ENCODE results near the gene TMEM254. TPM values are rescaled to one million over a fixed set of nuclear protein-coding genes. Genes with fewer than 3 reads are reported as not detected.
"Not testable (repeated sequence)": the region's sequence is repeated elsewhere in the genome, so short reads cannot be mapped to it uniquely, and the experiment has no call there.

Gene TMEM254
- total and polyA plus RNA-seq, 5 experiments from 2014 or later = 12.8 to 40.2 (median 25.7) TPM

DNA sequence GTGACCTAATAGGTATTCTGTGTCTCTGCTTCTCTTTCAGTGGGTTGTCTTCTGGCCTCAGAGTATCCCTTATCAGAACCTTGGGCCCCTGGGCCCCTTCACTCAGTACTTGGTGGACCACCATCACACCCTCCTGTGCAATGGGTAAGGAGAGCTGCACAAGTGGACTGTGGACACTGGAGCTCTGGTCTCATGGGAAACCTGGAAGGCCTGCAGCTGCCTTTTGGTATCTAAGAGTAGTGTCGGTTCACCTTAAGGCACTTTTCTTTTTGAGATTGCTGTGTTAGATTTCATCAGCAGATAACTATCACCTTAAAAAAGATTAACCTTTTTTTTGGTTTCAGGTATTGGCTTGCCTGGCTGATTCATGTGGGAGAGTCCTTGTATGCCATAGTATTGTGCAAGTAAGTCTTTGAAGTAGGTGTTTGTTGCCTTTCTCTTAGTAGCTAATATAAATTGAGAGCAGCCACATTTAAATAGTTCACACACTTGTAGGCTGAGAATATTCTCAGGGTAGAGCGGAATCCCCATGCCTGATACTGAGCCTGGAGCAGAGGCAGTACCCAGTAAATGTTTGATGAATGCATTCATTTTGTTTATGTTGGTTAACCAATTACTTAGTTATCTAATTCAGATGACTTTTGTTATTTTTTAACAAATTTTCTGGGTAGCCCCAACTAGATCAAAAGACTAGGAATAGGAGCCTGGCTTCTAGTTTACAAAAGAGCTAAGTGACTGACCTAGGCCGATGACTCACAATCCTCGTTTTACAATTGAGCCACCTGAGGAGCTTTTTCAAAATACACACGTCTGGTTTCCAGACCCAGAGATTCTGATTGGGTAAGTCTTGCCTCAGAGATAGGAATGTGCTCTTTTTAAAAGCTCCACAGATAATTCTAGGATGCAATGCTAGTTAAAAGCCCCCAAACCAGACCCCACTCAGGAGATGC lies 3.6 kb downstream of the TMEM254 start:
- no peak for DNase-seq
- no peak overlapping the region for H3K27ac Mint-ChIP-seq
- no peaks in the 10 kb centered on the region for H3K9me3 Mint-ChIP-seq
- H3K36me3 Mint-ChIP-seq = peaks cover 0 to 30% (median 13%) of the 10 kb centered on the region in 3 donors
- no peak overlapping the region for H3K4me3 Mint-ChIP-seq
- no peak for ATAC-seq
- H3K27me3 Mint-ChIP-seq = no peaks in the 10 kb centered on the region
- POLR2A ChIA-PET = no interaction called here
- H3K4me1 Mint-ChIP-seq = peaks cover 9 to 20% (median 19%) of the 10 kb centered on the region in 4 donors

DNA sequence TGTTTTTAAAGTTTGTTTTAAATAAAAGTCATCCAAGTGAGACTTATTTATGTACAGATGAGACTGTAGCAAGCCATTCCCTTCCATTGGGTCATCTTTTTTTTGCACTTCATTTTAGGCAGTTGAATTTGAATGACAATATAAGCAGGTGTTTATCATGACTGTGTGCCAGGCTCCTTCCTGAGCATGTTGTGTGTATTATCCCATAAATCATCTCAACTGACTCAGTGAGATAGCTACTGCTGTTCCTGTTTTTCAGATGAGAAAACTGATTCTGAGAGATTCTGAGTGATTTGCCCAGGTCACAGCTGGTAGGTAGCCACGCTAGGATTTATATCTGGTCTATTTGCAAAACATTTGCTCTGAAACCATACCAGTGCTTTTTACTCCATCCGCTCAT lies 11.7 kb downstream of the TMEM254 start:
- no peaks in the 10 kb centered on the region for H3K9me3 Mint-ChIP-seq
- no peak overlapping the region for H3K27ac Mint-ChIP-seq
- no peaks in the 10 kb centered on the region for H3K4me1 Mint-ChIP-seq
- DNase-seq = no peak
- peaks cover 6 to 44% (median 7%) of the 10 kb centered on the region in 3 donors for H3K36me3 Mint-ChIP-seq
- no peak for ATAC-seq
- H3K27me3 Mint-ChIP-seq = no peaks in the 10 kb centered on the region
- POLR2A ChIA-PET = no interaction called here
- H3K4me3 Mint-ChIP-seq = no peak overlapping the region

DNA sequence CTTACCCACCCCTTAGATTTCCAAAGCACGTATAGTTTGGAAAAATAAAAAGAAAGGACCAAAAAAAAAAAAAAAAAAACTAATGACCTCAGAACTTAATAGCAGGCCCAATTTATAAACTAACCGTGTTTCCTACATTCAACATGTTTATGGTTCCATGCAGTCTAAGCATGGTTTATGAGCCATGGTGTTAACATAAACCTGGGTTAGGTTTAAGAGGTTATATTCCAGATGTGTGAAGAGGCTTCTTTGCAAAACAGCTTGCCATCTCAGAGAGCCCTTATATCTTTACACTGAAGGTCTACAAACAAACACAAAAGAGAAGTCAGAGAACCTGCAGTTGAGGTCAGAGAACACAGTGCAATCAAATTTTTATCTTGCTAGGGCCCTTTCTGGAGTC lies 15.8 kb downstream of the TMEM254 start:
- Mint-ChIP-seq H3K9me3 (peaks cover 0 to 2% (median 0%) of the 10 kb centered on the region in 9 donors), H3K4me1 (no peaks in the 10 kb centered on the region), H3K4me3 (no peak overlapping the region), H3K27ac (no peak overlapping the region), H3K27me3 (peaks cover 0 to 14% (median 3%) of the 10 kb centered on the region in 5 donors), H3K36me3 (peaks cover 0 to 27% (median 9%) of the 10 kb centered on the region in 3 donors)
- POLR2A ChIA-PET = no interaction called here
- DNase-seq = no peak
- no peak for ATAC-seq

DNA sequence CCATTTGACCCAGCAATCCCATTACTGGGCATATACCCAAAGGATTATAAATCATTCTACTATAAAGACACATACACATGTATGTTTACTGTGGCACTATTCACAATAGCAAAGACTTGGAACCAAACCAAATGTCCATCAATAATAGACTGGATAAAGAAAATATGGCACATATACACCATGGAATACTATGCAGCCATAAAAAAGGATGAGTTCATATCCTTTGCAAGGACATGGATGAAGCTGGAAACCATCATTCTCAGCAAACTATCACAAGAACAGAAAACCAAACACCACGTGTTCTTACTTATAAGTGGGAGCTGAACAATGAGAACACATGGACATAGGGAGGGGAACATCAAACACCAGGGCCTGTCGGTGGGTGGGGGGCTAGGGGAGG lies 19.8 kb downstream of the TMEM254 start:
- DNase-seq, ATAC-seq, H3K9me3 Mint-ChIP-seq, H3K4me3 Mint-ChIP-seq, POLR2A ChIA-PET, H3K27ac Mint-ChIP-seq, H3K36me3 Mint-ChIP-seq, H3K4me1 Mint-ChIP-seq: not testable (repeated sequence)
- peaks cover 0 to 14% (median 3%) of the 10 kb centered on the region in 5 donors for H3K27me3 Mint-ChIP-seq

DNA sequence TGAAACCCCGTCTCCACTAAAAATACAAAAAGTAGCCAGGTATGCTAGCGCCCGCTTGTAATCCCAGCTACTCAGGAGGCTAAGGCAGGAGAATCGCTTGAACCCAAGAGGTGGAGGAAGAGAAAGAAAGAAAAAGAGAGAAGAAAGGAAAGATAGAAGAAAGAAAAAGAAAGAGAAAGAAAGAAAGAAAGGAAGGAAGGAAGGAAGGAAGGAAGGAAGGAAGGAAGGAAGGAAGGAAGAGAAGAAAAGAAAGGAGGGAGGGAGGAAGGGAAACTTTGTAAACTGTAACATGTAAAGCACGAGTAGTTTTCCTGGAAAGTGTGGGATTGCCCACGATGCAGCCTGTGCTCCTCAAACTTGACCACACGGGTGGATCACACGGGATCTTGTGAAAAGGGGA lies 20.8 kb downstream of the TMEM254 start:
- H3K27me3 Mint-ChIP-seq = peaks cover 0 to 14% (median 3%) of the 10 kb centered on the region in 5 donors
- POLR2A ChIA-PET, ATAC-seq, H3K4me1 Mint-ChIP-seq, H3K36me3 Mint-ChIP-seq, H3K4me3 Mint-ChIP-seq, H3K27ac Mint-ChIP-seq, DNase-seq, H3K9me3 Mint-ChIP-seq: not testable (repeated sequence)

DNA sequence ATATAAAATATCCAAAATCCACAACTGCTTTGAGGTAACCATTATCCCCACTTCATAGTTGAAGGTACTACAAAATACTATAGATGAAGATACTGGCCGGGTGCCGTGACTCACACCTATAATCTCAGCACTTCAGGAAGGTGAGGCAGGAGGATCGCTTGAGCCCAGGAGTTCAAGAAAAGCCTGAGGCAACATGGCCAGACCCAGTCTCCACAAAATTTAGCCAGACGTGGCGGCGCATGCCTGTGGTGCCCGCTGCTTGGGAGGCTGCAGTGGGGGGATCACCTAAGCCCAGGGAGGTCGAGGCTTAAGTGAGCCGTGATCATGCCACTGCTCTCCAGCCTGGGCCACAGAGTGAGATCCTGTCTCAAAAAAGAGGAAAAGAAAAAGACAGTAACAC lies 21.7 kb downstream of the TMEM254 start:
- peaks cover 0 to 8% (median 2%) of the 10 kb centered on the region in 3 donors for H3K36me3 Mint-ChIP-seq
- POLR2A ChIA-PET = no interaction called here
- H3K4me1 Mint-ChIP-seq = peaks cover 0 to 8% (median 4%) of the 10 kb centered on the region in 4 donors
- peaks cover 0 to 14% (median 3%) of the 10 kb centered on the region in 5 donors for H3K27me3 Mint-ChIP-seq
- H3K9me3 Mint-ChIP-seq = peaks cover 0 to 2% (median 0%) of the 10 kb centered on the region in 9 donors
- DNase-seq (no peak), ATAC-seq (no peak)
- H3K27ac Mint-ChIP-seq = no peak overlapping the region
- no peak overlapping the region for H3K4me3 Mint-ChIP-seq

DNA sequence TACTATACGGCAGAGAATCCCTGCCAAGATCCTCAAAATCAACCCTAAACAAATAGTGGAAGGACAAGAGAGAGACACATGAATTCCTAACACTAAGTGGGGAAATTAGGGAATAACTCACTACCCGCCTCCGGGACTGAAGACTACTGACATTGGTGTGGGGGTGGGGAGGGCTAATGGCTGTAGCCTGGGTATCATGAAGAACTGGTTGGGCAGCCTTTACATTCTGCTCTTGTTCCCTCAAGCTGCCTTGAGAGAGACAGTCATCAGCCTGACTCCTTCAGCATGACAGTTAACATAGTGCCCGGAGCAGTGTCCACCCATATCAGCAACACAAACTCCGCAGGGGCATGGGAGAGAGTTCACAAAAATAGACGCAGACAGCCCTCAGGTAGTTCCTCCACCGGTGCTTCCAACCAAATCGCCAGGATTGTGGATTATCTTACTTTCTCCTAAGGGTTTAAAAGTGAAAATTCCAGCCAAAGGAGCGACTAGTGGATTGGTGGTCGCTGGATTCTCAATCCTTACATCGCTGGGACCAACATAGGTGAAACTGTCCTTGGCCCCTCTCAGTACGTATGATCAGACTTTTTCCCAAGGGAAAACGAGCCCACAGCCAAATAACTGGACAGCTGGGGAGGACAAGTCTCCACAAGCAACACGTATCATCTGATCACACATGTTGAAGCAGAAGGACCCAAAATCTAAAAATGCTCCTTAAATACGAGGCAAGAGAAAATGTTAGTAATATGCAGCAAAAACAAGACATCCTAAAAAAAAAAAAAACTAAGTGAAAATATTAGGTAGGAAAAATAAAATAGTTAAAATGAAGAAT lies 22.6 kb downstream of the TMEM254 start:
- POLR2A ChIA-PET = no interaction called here
- DNase-seq (no peak), ATAC-seq (no peak)
- Mint-ChIP-seq H3K4me1 (peaks cover 0 to 10% (median 4%) of the 10 kb centered on the region in 4 donors), H3K4me3 (no peak overlapping the region), H3K27ac (no peak overlapping the region), H3K27me3 (peaks cover 0 to 14% (median 3%) of the 10 kb centered on the region in 5 donors), H3K36me3 (peaks cover 0 to 8% (median 2%) of the 10 kb centered on the region in 3 donors), H3K9me3 (peaks cover 0 to 2% (median 0%) of the 10 kb centered on the region in 9 donors)

DNA sequence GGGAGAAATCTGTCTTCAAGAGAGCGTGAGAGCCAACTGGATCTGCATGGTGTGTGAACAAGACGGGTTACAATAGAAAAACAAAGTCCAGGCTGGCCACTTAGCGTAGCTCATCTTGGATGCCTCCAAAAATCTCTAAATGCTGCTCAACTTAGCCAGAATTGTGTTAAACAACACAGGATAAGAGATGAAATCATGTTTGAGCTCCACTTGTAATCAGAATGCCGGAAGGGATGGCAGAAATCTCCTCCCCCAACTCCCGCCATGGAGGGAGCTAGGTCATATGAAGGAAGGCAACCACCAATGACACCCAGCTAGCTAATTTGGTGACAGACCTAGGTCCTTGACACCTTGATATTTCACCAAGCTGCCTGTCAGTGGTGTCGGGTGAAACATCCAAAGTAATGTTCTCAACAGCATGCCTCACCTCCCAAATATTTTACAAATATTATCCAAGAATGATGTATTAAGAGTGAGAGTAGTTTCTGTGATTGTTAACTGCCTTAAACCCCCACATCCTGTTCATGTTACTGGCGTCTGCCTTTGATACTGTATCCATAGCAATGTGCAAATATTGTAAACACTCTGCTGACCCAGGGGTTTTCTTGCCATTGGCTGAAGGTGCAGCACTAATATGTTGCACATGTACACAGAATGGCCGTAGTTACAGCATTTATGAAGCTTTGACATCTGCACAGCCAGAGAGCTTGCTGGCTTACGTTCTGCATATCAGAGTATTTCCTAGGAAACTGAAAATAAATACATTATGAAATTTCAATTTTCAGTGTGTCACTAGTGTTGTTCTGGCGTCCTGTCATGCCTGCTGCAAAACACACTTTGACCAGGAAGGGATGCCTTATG lies 25.8 kb downstream of the TMEM254 start:
- H3K36me3 Mint-ChIP-seq = peaks cover 0 to 25% (median 14%) of the 10 kb centered on the region in 3 donors
- H3K27ac Mint-ChIP-seq = peak overlapping the region in 3 of 10 donors; percentile 34 to 53 (median 51)
- DNase-seq = peak in 2 of 10 donors; percentile 5 to 16

DNA sequence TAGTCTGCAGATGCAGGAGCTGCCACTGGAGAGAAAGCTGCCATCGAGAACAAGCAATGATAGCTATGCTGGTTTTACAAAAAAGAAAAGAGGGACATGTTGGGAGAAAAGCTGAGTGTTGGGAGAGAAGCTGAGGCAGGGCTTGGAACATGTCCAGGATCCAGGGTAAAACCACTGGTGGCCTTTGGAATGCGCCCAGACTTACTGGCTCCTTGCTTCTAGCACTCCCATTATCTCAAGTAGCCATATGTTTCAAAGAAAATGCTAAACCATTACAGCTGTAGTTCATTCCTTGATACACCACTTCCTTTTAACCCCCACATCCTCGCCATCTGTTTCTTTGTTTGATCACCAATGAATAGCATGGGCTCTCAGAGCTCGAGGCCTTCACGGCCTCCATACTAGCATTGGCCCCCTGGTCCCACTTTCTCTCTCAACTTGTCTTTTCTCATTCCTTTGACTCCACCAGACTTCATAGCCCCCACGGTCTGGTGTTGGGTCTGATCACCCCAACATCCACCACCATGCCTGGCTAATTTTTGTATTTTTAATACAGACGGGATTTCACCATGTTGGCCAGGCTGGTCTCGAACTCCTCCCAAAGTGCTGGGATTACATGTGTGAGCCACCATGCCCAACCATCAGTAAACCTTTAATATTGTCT lies 30.2 kb downstream of the TMEM254 start:
- no peak overlapping the region for H3K27ac Mint-ChIP-seq
- POLR2A ChIA-PET = no interaction called here
- ATAC-seq (no peak), DNase-seq (no peak)
- peaks cover 0 to 35% (median 17%) of the 10 kb centered on the region in 3 donors for H3K36me3 Mint-ChIP-seq
- peaks cover 0 to 44% (median 17%) of the 10 kb centered on the region in 9 donors for H3K9me3 Mint-ChIP-seq
- no peak overlapping the region for H3K4me3 Mint-ChIP-seq
- H3K4me1 Mint-ChIP-seq = peaks cover 0 to 10% (median 4%) of the 10 kb centered on the region in 4 donors
- no peaks in the 10 kb centered on the region for H3K27me3 Mint-ChIP-seq

More for the DNA sequence above, 25.8 kb downstream of the TMEM254 start:
- no peaks in the 10 kb centered on the region for H3K27me3 Mint-ChIP-seq
- H3K4me3 Mint-ChIP-seq = no peak overlapping the region
- peaks cover 0 to 10% (median 4%) of the 10 kb centered on the region in 4 donors for H3K4me1 Mint-ChIP-seq
- POLR2A ChIA-PET = no interaction called here
- peak; percentile 72 to 80 for ATAC-seq
- peaks cover 0 to 25% (median 10%) of the 10 kb centered on the region in 9 donors for H3K9me3 Mint-ChIP-seq

DNA sequence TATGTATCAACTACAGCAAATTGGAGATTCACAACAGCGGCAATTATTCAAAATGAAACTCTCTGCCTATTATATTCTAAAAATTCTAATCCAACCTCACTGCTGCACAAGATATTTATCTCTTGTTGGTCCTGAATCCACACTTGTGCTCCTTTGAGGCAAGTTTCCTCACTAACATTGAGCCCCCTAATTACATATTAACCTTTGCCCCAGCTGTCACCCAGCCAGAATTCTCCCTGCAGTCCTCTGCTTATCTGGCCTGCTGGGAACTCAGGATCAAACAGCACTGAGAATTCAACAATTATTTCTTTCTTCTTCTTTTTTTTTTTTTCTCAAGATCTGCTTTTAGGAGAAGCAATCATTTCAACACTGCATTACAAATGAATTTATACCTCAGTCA lies 32.5 kb downstream of the TMEM254 start:
- ATAC-seq (no peak), DNase-seq (no peak)
- Mint-ChIP-seq H3K27ac (peak overlapping the region in 1 of 10 donors; percentile 67), H3K36me3 (peaks cover 0 to 35% (median 17%) of the 10 kb centered on the region in 3 donors), H3K9me3 (peaks cover 0 to 44% (median 17%) of the 10 kb centered on the region in 9 donors), H3K4me3 (peak overlapping the region in 1 of 10 donors; percentile 14), H3K4me1 (no peaks in the 10 kb centered on the region), H3K27me3 (no peaks in the 10 kb centered on the region)
- POLR2A ChIA-PET = no interaction called here

DNA sequence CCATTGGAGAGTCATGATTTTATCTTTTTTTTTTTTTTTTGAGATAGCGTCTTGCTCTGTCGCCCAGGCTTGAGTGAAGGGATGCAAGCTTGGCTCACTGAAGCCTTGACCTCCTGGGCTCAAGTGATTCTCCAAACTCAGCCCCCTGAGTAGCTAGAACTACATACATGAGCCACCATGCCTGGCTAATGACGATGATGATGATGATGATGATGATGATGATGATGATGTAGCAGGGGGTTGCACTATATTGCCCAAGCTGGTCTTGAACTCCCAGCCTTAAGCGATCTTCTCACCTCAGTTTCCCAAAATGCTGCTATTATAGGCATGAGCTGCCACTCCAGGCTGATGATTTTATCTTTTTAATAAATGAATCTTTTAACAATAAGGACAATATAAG lies 40.2 kb downstream of the TMEM254 start:
- DNase-seq (no peak), ATAC-seq (no peak)
- POLR2A ChIA-PET = interaction anchor here (1.1 kb wide), 1 partner anchor 13 kb away, joined by 4 read pairs; no protein-coding TSS in a partner anchor
- Mint-ChIP-seq H3K4me3 (no peak overlapping the region), H3K4me1 (no peaks in the 10 kb centered on the region), H3K36me3 (no peaks in the 10 kb centered on the region), H3K27me3 (peaks cover 0 to 23% (median 4%) of the 10 kb centered on the region in 5 donors), H3K27ac (no peak overlapping the region), H3K9me3 (no peaks in the 10 kb centered on the region)
